DND-41 (cell line): ENCODE data around the gene MRPS14.

Source experiments
- ATAC-seq: fragments of 200-7000 bp; cut with Tn5 transposase; 3 replicates; pipeline ENCODE4 v1.9.1; 2021; ENCODE audit warnings: low read depth; ENCODE audit not compliant: insufficient read depth
- DNase-seq: peaks from one replicate; pipeline ENCODE4 v3.0.0-alpha.2; 2020
- H2AFZ ChIP-seq: 2 replicates; pipeline ENCODE4 v1.6.0; 2012; ENCODE audit warnings: low read depth, low read length
- H3K27ac ChIP-seq: 2 replicates; pipeline ENCODE4 v1.5.1; 2012; ENCODE audit warnings: low read length, inconsistent platforms
- H3K27me3 ChIP-seq: fragments of 200-600 bp; sonication (generic); 2 replicates; pipeline ENCODE4 v1.6.0; 2012; ENCODE audit warnings: low read length, mild to moderate bottlenecking, inconsistent platforms; ENCODE audit not compliant: insufficient read depth, poor library complexity
- H3K36me3 ChIP-seq: 2 replicates; pipeline ENCODE4 v1.5.1; 2012; ENCODE audit warnings: low read length, inconsistent platforms; ENCODE audit not compliant: insufficient read depth
- H3K4me1 ChIP-seq: 2 replicates; pipeline ENCODE4 v1.5.1; 2012; ENCODE audit warnings: mild to moderate bottlenecking, low read length; ENCODE audit not compliant: insufficient read depth
- H3K4me2 ChIP-seq: 2 replicates; pipeline ENCODE4 v1.6.0; 2012; ENCODE audit warnings: mild to moderate bottlenecking, moderate library complexity, low read length, inconsistent platforms; ENCODE audit not compliant: insufficient read depth
- H3K4me3 ChIP-seq, 2 experiments: fragments of 200-600 bp in 1 of 2; shearing (Covaris generic) in 1 of 2; 2 replicates each; pipeline ENCODE4 v1.5.1; 2012 to 2016; ENCODE audit warnings: inconsistent platforms in 2 of 2, low read length in 2 of 2, mild to moderate bottlenecking in 2 of 2, low read depth in 1 of 2, moderate library complexity in 1 of 2
- H3K79me2 ChIP-seq: 2 replicates; pipeline ENCODE4 v1.6.0; 2012; ENCODE audit warnings: low read length, inconsistent platforms; ENCODE audit not compliant: insufficient read depth
- H3K9ac ChIP-seq: 2 replicates; pipeline ENCODE4 v1.6.0; 2012; ENCODE audit warnings: low read depth, mild to moderate bottlenecking, inconsistent platforms, low read length, moderate library complexity
- H3K9me3 ChIP-seq: 2 replicates; pipeline ENCODE4 v1.5.1; 2012; ENCODE audit warnings: low read length, moderate library complexity, mild to moderate bottlenecking, inconsistent platforms; ENCODE audit not compliant: insufficient read depth, severe bottlenecking
- H4K20me1 ChIP-seq: 2 replicates; pipeline ENCODE4 v1.6.0; 2012; ENCODE audit warnings: low read length; ENCODE audit not compliant: insufficient read depth
- EZH2 ChIP-seq: IDR thresholded peaks from 3 replicates; pipeline ENCODE4 v1.6.1; 2012; ENCODE audit warnings: borderline replicate concordance, low read depth, mild to moderate bottlenecking, moderate library complexity, low read length, inconsistent platforms; ENCODE audit not compliant: severe bottlenecking
- TF ChIP-seq, protein P1 (sequence below): IDR thresholded peaks from 2 replicates; pipeline ENCODE4 v1.5.1; 2012; ENCODE audit warnings: borderline replicate concordance, low read length, moderate library complexity, mild to moderate bottlenecking; ENCODE audit not compliant: poor library complexity, severe bottlenecking; ENCODE audit errors: extremely low read depth

The MRPS14 gene

DNA sequence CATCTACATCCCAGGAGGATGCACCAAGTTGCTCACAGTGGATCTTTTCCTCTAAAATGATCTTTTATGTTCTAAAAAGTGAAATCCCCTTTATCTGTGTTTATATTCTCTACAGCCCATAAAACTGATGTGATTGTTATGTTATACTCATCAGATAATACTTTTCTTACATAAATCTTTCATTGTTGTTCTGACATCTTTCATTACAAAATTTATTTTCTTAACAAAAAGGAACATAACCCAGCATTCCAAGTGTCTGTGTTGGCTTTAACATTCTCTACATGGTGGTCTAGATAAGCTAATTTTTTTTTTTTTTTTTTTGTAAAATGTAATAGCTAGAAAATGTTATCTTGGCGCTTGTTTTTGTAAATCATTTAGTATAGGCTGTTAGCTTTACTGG, 31.8 kb downstream of the MRPS14 start:
- TF ChIP-seq, protein P1, sequence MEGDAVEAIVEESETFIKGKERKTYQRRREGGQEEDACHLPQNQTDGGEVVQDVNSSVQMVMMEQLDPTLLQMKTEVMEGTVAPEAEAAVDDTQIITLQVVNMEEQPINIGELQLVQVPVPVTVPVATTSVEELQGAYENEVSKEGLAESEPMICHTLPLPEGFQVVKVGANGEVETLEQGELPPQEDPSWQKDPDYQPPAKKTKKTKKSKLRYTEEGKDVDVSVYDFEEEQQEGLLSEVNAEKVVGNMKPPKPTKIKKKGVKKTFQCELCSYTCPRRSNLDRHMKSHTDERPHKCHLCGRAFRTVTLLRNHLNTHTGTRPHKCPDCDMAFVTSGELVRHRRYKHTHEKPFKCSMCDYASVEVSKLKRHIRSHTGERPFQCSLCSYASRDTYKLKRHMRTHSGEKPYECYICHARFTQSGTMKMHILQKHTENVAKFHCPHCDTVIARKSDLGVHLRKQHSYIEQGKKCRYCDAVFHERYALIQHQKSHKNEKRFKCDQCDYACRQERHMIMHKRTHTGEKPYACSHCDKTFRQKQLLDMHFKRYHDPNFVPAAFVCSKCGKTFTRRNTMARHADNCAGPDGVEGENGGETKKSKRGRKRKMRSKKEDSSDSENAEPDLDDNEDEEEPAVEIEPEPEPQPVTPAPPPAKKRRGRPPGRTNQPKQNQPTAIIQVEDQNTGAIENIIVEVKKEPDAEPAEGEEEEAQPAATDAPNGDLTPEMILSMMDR = no peak
- no peak for TF ChIP-seq EZH2
- H3K4me2 ChIP-seq = peak overlapping the region; percentile 89; the same call in 1 of the 2 replicates
- no peak overlapping the region for H3K9ac ChIP-seq
- peaks cover 20% of the 10 kb centered on the region for H3K4me1 ChIP-seq
- no peaks in the 10 kb centered on the region for H4K20me1 ChIP-seq
- no peak overlapping the region for H3K4me3 ChIP-seq
- no peak for DNase-seq
- no peak overlapping the region for H3K27ac ChIP-seq
- no peak overlapping the region; the same call in 1 of the 2 replicates for H2AFZ ChIP-seq
- no peaks in the 10 kb centered on the region for H3K27me3 ChIP-seq
- no peak for ATAC-seq
- no peaks in the 10 kb centered on the region for H3K79me2 ChIP-seq
- H3K9me3 ChIP-seq = no peaks in the 10 kb centered on the region
- H3K36me3 ChIP-seq = no peaks in the 10 kb centered on the region; the same call in 1 of the 2 replicates

DNA sequence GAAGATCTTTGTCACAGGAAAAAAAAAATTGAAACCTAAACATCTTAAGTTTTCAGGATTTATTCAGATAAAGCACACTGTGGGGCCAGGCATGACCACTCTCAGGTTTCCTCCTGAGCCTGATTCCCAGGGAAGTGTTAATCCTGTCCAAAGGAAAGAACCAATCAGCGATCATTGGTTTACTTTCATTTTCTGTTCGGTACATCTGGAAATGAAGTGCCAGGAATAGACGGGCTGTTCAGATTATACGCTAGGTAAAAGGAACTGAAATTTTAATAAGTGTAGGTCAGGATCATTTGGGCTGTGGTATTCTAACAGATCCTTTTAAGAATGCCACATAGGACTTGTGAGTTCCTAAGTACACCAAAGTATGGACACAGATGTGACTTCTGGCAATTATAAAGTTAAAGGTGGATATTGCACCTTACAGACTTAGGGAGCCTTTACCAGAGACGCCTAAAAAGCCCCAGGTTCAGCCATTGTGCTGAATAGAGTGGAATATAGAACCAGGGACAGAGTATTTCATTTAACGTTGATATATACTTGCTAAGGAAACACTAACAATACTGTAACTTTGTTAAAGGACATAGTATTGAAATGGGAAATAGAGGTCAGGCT, 32.7 kb downstream of the MRPS14 start:
- Histone ChIP-seq H3K9ac (peak overlapping the region; percentile 75), H3K9me3 (no peaks in the 10 kb centered on the region), H3K4me3 (peak overlapping the region; percentile 56 to 71), H3K4me2 (peak overlapping the region; percentile 89), H3K4me1 (peaks cover 20% of the 10 kb centered on the region), H3K27me3 (no peaks in the 10 kb centered on the region), H4K20me1 (no peaks in the 10 kb centered on the region), H3K36me3 (no peaks in the 10 kb centered on the region; the same call in 1 of the 2 replicates), H3K27ac (peak overlapping the region; percentile 97), H2AFZ (peak overlapping the region; percentile 97), H3K79me2 (no peaks in the 10 kb centered on the region)
- ATAC-seq (peak; percentile 89), DNase-seq (peak; percentile 28)
- TF ChIP-seq EZH2 = no peak
- TF ChIP-seq, protein P1 = no peak

DNA sequence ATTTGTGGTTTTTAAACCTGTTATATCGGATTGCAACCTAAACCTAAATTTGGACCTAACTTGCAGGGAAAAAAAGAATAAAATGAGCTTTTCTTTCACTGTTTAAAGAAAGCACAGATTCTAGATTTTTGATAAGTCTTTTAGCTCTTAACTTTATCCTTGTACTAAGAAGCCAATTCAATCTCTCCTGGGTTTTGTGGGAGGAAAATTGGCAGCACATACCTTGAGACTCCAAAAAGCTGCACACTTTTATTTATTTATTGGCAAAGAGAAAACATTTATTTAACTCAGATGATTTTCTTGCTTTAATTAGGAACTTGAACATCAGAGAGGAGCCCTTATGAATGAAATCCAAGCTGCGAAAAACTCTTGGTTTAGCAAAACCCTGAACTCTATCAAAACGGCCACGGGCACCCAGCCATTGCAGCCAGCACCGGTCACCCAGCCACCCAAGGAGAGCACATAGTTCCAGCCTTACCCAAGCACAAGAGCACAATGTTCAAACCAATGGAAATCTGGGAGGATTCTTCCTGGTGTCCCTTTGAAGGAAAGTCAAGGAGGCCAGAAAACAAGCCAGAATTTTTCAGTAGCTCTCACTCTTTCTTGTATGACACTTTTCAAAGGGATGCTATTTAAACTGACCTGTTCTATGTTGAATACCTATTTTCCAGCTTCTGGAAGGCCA, 33.5 kb downstream of the MRPS14 start:
- H3K27ac ChIP-seq = peak overlapping the region; percentile 97
- no peak for TF ChIP-seq EZH2
- TF ChIP-seq, protein P1 = no peak
- H2AFZ ChIP-seq = peak overlapping the region; percentile 97; the same call in 1 of the 2 replicates
- ATAC-seq (peak; percentile 27; the same call in 1 of the 3 replicates), DNase-seq (no peak)
- peak overlapping the region; percentile 75 for H3K9ac ChIP-seq
- H3K4me2 ChIP-seq = peak overlapping the region; percentile 89
- H3K79me2 ChIP-seq = no peaks in the 10 kb centered on the region
- H3K4me1 ChIP-seq = peaks cover 20% of the 10 kb centered on the region
- peak overlapping the region in 1 of 2 experiments; percentile 71; a peak in 2 of 4 replicates for H3K4me3 ChIP-seq
- H3K9me3 ChIP-seq = no peaks in the 10 kb centered on the region
- H3K27me3 ChIP-seq = no peaks in the 10 kb centered on the region
- no peaks in the 10 kb centered on the region for H4K20me1 ChIP-seq
- no peaks in the 10 kb centered on the region for H3K36me3 ChIP-seq
